ENCODE results near the gene SMG5.

DNA sequence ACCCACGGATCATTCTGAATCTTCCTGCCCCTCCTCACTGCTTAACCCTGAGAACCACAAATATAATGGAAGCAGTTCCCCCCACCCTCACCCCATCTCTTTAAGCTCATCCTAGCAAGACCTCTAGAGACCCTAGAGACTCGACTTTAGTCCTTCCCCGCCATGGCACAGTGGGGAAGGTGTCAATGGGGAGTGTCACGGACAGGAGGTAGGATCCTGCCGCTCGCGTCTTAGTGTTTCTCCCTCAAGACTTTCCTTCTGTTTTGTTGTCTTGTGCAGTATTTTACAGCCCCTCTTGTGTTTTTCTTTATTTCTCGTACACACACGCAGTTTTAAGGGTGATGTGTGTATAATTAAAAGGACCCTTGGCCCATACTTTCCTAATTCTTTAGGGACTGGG is 70.5 kb downstream of the SMG5 start:
- TF ChIP-seq POLR2AphosphoS5 (IDR thresholded peaks at IDR 0.05; ENCODE audit: insufficient read depth in 1 of 2, low read depth in 1 of 2) (no peak), POLR2A (IDR thresholded peaks at IDR 0.05) (no peak)
- TF ChIP-seq, protein P1, sequence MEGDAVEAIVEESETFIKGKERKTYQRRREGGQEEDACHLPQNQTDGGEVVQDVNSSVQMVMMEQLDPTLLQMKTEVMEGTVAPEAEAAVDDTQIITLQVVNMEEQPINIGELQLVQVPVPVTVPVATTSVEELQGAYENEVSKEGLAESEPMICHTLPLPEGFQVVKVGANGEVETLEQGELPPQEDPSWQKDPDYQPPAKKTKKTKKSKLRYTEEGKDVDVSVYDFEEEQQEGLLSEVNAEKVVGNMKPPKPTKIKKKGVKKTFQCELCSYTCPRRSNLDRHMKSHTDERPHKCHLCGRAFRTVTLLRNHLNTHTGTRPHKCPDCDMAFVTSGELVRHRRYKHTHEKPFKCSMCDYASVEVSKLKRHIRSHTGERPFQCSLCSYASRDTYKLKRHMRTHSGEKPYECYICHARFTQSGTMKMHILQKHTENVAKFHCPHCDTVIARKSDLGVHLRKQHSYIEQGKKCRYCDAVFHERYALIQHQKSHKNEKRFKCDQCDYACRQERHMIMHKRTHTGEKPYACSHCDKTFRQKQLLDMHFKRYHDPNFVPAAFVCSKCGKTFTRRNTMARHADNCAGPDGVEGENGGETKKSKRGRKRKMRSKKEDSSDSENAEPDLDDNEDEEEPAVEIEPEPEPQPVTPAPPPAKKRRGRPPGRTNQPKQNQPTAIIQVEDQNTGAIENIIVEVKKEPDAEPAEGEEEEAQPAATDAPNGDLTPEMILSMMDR (IDR thresholded peaks at IDR 0.05) = no peak

All from vagina (tissue), 2 donors.